Measurements from ENCODE around the gene FXYD5. TPM values are rescaled to one million over a fixed set of nuclear protein-coding genes. Genes with fewer than 3 reads are reported as not detected.

FXYD5 gene
- total RNA-seq, 1 donor from 2014 or later, result 81.0 TPM

- Mint-ChIP-seq H3K4me3 (ENCODE audit: unreplicated experiment) (no peak overlapping the region), H3K27ac (ENCODE audit: unreplicated experiment) (no peak overlapping the region), H3K4me1 (ENCODE audit: unreplicated experiment) (no peaks in the 10 kb centered on the region), H3K36me3 (ENCODE audit: unreplicated experiment) (no peaks in the 10 kb centered on the region), H3K27me3 (ENCODE audit: unreplicated experiment) (peaks cover 14% of the 10 kb centered on the region), H3K9me3 (ENCODE audit: unreplicated experiment) (peaks cover 4% of the 10 kb centered on the region)
- no peak for DNase-seq (ENCODE audit: extremely low spot score, unreplicated experiment)
- no peak for TF ChIP-seq CTCF (IDR thresholded peaks at IDR 0.05)
Observed at GRCh38 chr19:35206855-35207254, 52.3 kb downstream of the FXYD5 start.

- no peak for DNase-seq (ENCODE audit: extremely low spot score, unreplicated experiment)
- no peak overlapping the region for H3K27ac Mint-ChIP-seq (ENCODE audit: unreplicated experiment)
- no peak overlapping the region for H3K4me3 Mint-ChIP-seq (ENCODE audit: unreplicated experiment)
- H3K27me3 Mint-ChIP-seq (ENCODE audit: unreplicated experiment), result peaks cover 14% of the 10 kb centered on the region
- no peak for TF ChIP-seq CTCF (IDR thresholded peaks at IDR 0.05)
- peaks cover 4% of the 10 kb centered on the region for H3K9me3 Mint-ChIP-seq (ENCODE audit: unreplicated experiment)
- no peaks in the 10 kb centered on the region for H3K36me3 Mint-ChIP-seq (ENCODE audit: unreplicated experiment)
- no peaks in the 10 kb centered on the region for H3K4me1 Mint-ChIP-seq (ENCODE audit: unreplicated experiment)
Observed at GRCh38 chr19:35207391-35207871, 52.9 kb downstream of the FXYD5 start.

GRCh38 chr19:35208121-35208520 is 53.6 kb downstream of the FXYD5 start:
- no peak for TF ChIP-seq CTCF (IDR thresholded peaks at IDR 0.05)
- DNase-seq (ENCODE audit: extremely low spot score, unreplicated experiment), result no peak
- H3K9me3 Mint-ChIP-seq (ENCODE audit: unreplicated experiment), result peaks cover 4% of the 10 kb centered on the region
- H3K4me1 Mint-ChIP-seq (ENCODE audit: unreplicated experiment), result no peaks in the 10 kb centered on the region
- no peaks in the 10 kb centered on the region for H3K36me3 Mint-ChIP-seq (ENCODE audit: unreplicated experiment)
- no peak overlapping the region for H3K4me3 Mint-ChIP-seq (ENCODE audit: unreplicated experiment)
- H3K27ac Mint-ChIP-seq (ENCODE audit: unreplicated experiment), result no peak overlapping the region
- peaks cover 14% of the 10 kb centered on the region for H3K27me3 Mint-ChIP-seq (ENCODE audit: unreplicated experiment)

- Mint-ChIP-seq H3K4me1 (ENCODE audit: unreplicated experiment) (peaks cover 6% of the 10 kb centered on the region), H3K27ac (ENCODE audit: unreplicated experiment) (no peak overlapping the region), H3K27me3 (ENCODE audit: unreplicated experiment) (peaks cover 14% of the 10 kb centered on the region), H3K9me3 (ENCODE audit: unreplicated experiment) (peaks cover 4% of the 10 kb centered on the region), H3K36me3 (ENCODE audit: unreplicated experiment) (no peaks in the 10 kb centered on the region), H3K4me3 (ENCODE audit: unreplicated experiment) (no peak overlapping the region)
- no peak for TF ChIP-seq CTCF (IDR thresholded peaks at IDR 0.05)
- DNase-seq (ENCODE audit: extremely low spot score, unreplicated experiment), result no peak
Observed at GRCh38 chr19:35209646-35210045, 55.1 kb downstream of the FXYD5 start.

GRCh38 chr19:35211545-35212230 is 57.2 kb downstream of the FXYD5 start:
- H3K4me1 Mint-ChIP-seq (ENCODE audit: unreplicated experiment), result peaks cover 6% of the 10 kb centered on the region
- peaks cover 7% of the 10 kb centered on the region for H3K9me3 Mint-ChIP-seq (ENCODE audit: unreplicated experiment)
- no peaks in the 10 kb centered on the region for H3K36me3 Mint-ChIP-seq (ENCODE audit: unreplicated experiment)
- DNase-seq (ENCODE audit: extremely low spot score, unreplicated experiment), result no peak
- no peak for TF ChIP-seq CTCF (IDR thresholded peaks at IDR 0.05)
- no peak overlapping the region for H3K4me3 Mint-ChIP-seq (ENCODE audit: unreplicated experiment)
- H3K27ac Mint-ChIP-seq (ENCODE audit: unreplicated experiment), result no peak overlapping the region
- H3K27me3 Mint-ChIP-seq (ENCODE audit: unreplicated experiment), result peaks cover 8% of the 10 kb centered on the region

Data from osteocyte (in vitro differentiated cells).